ENCODE measurements around the gene EPHB1.

EPHB1 gene

DNA sequence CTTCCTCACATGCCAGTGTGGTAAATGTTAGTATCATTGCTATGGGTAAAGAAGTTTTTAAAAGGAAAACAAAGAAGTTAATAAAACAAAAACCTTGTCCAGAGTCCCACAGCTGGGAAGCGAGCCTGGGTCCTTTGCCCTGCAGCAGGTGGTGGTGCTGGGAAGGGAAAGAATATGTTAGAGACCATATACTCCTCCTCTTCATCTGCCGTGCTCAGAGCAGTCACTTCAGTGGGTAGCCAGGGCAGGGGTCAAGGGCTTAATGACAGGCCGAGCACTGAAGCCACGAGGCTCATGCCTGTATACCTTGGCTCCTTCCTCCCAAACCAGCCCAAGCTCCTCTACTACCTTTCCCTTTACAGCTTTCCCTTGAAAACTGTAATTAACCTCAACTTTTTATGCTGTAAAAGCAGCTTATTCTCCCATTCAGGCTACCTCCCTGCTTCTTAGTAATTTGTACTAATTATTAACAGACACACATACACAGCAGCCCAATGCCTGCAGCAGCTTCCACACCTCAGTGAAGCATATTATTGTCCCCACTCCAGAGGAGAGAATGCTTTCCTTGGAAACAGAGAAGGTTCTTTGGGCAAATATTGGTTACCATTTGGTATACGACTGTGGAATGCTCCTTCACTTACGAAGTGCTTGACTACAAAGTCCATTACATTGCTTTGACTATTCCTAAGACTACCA lies 362.1 kb downstream of the EPHB1 start:
- Histone ChIP-seq H3K14ac (ENCODE audit: low read length) (no peak overlapping the region), H3K4me3 (ENCODE audit: low read length in 2 of 2) (no peak overlapping the region), H3K4me2 (ENCODE audit: insufficient read depth, low read length, poor library complexity, severe bottlenecking) (no peak overlapping the region), H3K4me1 (ENCODE audit: control insufficient read depth in 2 of 2, insufficient read depth in 1 of 2, low read depth in 1 of 2, low read length in 2 of 2) (peaks cover 6 to 18% of the 10 kb centered on the region in 2 donors), H3K9me3 (replicated peaks in 1 of 2; ENCODE audit: control insufficient read depth in 2 of 2, insufficient read depth in 1 of 2, low read depth in 1 of 2, low read length in 2 of 2) (no peaks in the 10 kb centered on the region), H3K23ac (ENCODE audit: low read depth, low read length, poor library complexity) (no peak overlapping the region), H3K27me3 (ENCODE audit: control insufficient read depth in 3 of 3, insufficient read depth in 3 of 3, low read depth in 1 of 3, low read length in 3 of 3) (no peaks in the 10 kb centered on the region), H2BK12ac (ENCODE audit: low read length) (no peak overlapping the region), H4K91ac (ENCODE audit: low read depth, low read length, poor library complexity) (no peak overlapping the region), H3K9ac (ENCODE audit: low read depth, low read length, poor library complexity) (no peak overlapping the region), H3K36me3 (replicated peaks in 1 of 2; ENCODE audit: control insufficient read depth in 2 of 2, insufficient read depth in 2 of 2, low read length in 2 of 2) (no peaks in the 10 kb centered on the region), H2BK5ac (ENCODE audit: low read length) (no peak overlapping the region), H2AFZ (ENCODE audit: low read length) (no peak overlapping the region), H4K8ac (ENCODE audit: low read depth, low read length) (no peak overlapping the region), H2AK5ac (ENCODE audit: low read depth, low read length) (no peak overlapping the region), H2BK120ac (ENCODE audit: low read depth, low read length) (no peak overlapping the region), H3K79me1 (ENCODE audit: low read depth, low read length) (no peaks in the 10 kb centered on the region), H2BK15ac (ENCODE audit: low read length) (no peak overlapping the region), H3K4ac (ENCODE audit: low read length) (no peak overlapping the region), H3K18ac (ENCODE audit: low read length) (no peak overlapping the region), H3K27ac (replicated peaks; ENCODE audit: low read length) (no peak overlapping the region)
- no CpG with 5 or more reads among the region's 6 CpGs for WGBS, 2 donors (ENCODE audit: extremely low coverage in 2 of 2, insufficient read length in 2 of 2, insufficient replicate concordance in 1 of 2)
- DNase-seq (ENCODE audit: low spot score): no peak

DNA sequence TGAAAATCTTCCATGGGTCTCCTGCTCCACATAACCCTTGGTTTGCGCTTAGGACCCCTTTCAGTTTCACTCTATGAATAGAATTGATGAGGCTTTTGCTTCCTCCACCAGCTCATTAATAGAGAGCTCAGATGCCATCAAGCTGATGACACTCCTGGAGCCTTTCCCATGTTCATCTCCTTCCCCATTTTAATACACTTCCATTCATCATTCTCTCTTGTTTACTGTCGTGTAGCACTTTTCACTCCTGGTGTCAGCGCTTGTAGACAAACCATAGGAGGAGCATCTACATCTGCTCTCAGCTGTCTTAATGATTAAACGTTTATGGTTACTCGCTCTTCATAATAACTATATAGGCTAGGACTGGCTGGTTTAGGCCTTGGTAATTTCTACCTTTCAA lies 363.5 kb downstream of the EPHB1 start:
- H3K18ac ChIP-seq (ENCODE audit: low read length): no peak overlapping the region
- no peak overlapping the region for H2BK5ac ChIP-seq (ENCODE audit: low read length)
- H3K9ac ChIP-seq (ENCODE audit: low read depth, low read length, poor library complexity): no peak overlapping the region
- no CpG with 5 or more reads among the region's 5 CpGs for WGBS, 2 donors (ENCODE audit: extremely low coverage in 2 of 2, insufficient read length in 2 of 2, insufficient replicate concordance in 1 of 2)
- H3K79me1 ChIP-seq (ENCODE audit: low read depth, low read length): no peaks in the 10 kb centered on the region
- H2BK12ac ChIP-seq (ENCODE audit: low read length): no peak overlapping the region
- H3K27ac ChIP-seq (replicated peaks; ENCODE audit: low read length): no peak overlapping the region
- no peak overlapping the region for H3K4me2 ChIP-seq (ENCODE audit: insufficient read depth, low read length, poor library complexity, severe bottlenecking)
- no peak overlapping the region for H2BK15ac ChIP-seq (ENCODE audit: low read length)
- no peak overlapping the region for H3K14ac ChIP-seq (ENCODE audit: low read length)
- no peak overlapping the region for H4K8ac ChIP-seq (ENCODE audit: low read depth, low read length)
- H3K4ac ChIP-seq (ENCODE audit: low read length): no peak overlapping the region
- no peak for DNase-seq (ENCODE audit: low spot score)
- H2AK5ac ChIP-seq (ENCODE audit: low read depth, low read length): no peak overlapping the region
- H3K27me3 ChIP-seq (ENCODE audit: control insufficient read depth in 3 of 3, insufficient read depth in 3 of 3, low read depth in 1 of 3, low read length in 3 of 3): no peaks in the 10 kb centered on the region
- H2BK120ac ChIP-seq (ENCODE audit: low read depth, low read length): no peak overlapping the region
- H3K4me3 ChIP-seq (ENCODE audit: low read length in 2 of 2): no peak overlapping the region
- H3K36me3 ChIP-seq (replicated peaks in 1 of 2; ENCODE audit: control insufficient read depth in 2 of 2, insufficient read depth in 2 of 2, low read length in 2 of 2): no peaks in the 10 kb centered on the region
- no peak overlapping the region for H3K23ac ChIP-seq (ENCODE audit: low read depth, low read length, poor library complexity)
- H4K91ac ChIP-seq (ENCODE audit: low read depth, low read length, poor library complexity): no peak overlapping the region
- H2AFZ ChIP-seq (ENCODE audit: low read length): no peak overlapping the region
- H3K9me3 ChIP-seq (replicated peaks in 1 of 2; ENCODE audit: control insufficient read depth in 2 of 2, insufficient read depth in 1 of 2, low read depth in 1 of 2, low read length in 2 of 2): no peaks in the 10 kb centered on the region
- peaks cover 6 to 18% of the 10 kb centered on the region in 2 donors for H3K4me1 ChIP-seq (ENCODE audit: control insufficient read depth in 2 of 2, insufficient read depth in 1 of 2, low read depth in 1 of 2, low read length in 2 of 2)

DNA sequence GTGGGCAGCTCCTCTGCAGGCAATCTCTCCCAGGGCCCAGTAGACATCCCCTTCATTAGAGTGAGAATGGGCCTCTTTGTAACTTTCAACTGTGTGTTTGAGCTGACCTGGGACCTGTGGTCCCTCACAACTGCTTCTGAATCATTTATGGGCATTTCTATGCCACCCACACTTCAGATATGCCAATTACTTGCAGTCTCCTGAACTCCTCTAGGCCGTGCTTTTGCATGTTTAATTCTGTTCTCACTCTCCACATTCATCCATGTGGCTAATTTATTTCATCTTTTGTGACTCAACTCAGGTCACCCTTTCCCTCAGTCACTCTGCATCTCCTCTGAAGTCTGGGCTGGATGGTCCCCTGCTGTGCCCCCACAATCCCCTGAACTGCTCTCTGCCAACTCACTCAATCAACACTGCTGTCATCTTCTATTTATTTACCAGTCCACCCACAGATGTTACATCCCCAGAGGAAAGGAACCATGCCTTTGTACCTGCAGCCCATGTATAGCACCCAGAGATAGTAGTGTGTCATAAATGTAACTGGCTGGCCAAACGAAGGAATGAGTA lies 364.7 kb downstream of the EPHB1 start:
- H3K18ac ChIP-seq (ENCODE audit: low read length): no peak overlapping the region
- DNase-seq (ENCODE audit: low spot score): no peak
- no peak overlapping the region for H2AK5ac ChIP-seq (ENCODE audit: low read depth, low read length)
- H2BK120ac ChIP-seq (ENCODE audit: low read depth, low read length): no peak overlapping the region
- no peak overlapping the region for H3K23ac ChIP-seq (ENCODE audit: low read depth, low read length, poor library complexity)
- no peaks in the 10 kb centered on the region for H3K27me3 ChIP-seq (ENCODE audit: control insufficient read depth in 3 of 3, insufficient read depth in 3 of 3, low read depth in 1 of 3, low read length in 3 of 3)
- H3K36me3 ChIP-seq (replicated peaks in 1 of 2; ENCODE audit: control insufficient read depth in 2 of 2, insufficient read depth in 2 of 2, low read length in 2 of 2): no peaks in the 10 kb centered on the region
- no peaks in the 10 kb centered on the region for H3K9me3 ChIP-seq (replicated peaks in 1 of 2; ENCODE audit: control insufficient read depth in 2 of 2, insufficient read depth in 1 of 2, low read depth in 1 of 2, low read length in 2 of 2)
- H3K9ac ChIP-seq (ENCODE audit: low read depth, low read length, poor library complexity): no peak overlapping the region
- H3K4me1 ChIP-seq (ENCODE audit: control insufficient read depth in 2 of 2, insufficient read depth in 1 of 2, low read depth in 1 of 2, low read length in 2 of 2): peaks cover 6 to 18% of the 10 kb centered on the region in 2 donors
- no peak overlapping the region for H4K8ac ChIP-seq (ENCODE audit: low read depth, low read length)
- H3K14ac ChIP-seq (ENCODE audit: low read length): no peak overlapping the region
- no peak overlapping the region for H4K91ac ChIP-seq (ENCODE audit: low read depth, low read length, poor library complexity)
- H3K27ac ChIP-seq (replicated peaks; ENCODE audit: low read length): no peak overlapping the region
- no peak overlapping the region for H2BK5ac ChIP-seq (ENCODE audit: low read length)
- no peak overlapping the region for H3K4me3 ChIP-seq (ENCODE audit: low read length in 2 of 2)
- H3K4me2 ChIP-seq (ENCODE audit: insufficient read depth, low read length, poor library complexity, severe bottlenecking): no peak overlapping the region
- H2BK12ac ChIP-seq (ENCODE audit: low read length): no peak overlapping the region
- no peak overlapping the region for H2AFZ ChIP-seq (ENCODE audit: low read length)
- H3K79me1 ChIP-seq (ENCODE audit: low read depth, low read length): no peaks in the 10 kb centered on the region
- no CpG with 5 or more reads among the region's 2 CpGs for WGBS, 2 donors (ENCODE audit: extremely low coverage in 2 of 2, insufficient read length in 2 of 2, insufficient replicate concordance in 1 of 2)
- H2BK15ac ChIP-seq (ENCODE audit: low read length): no peak overlapping the region
- no peak overlapping the region for H3K4ac ChIP-seq (ENCODE audit: low read length)

DNA sequence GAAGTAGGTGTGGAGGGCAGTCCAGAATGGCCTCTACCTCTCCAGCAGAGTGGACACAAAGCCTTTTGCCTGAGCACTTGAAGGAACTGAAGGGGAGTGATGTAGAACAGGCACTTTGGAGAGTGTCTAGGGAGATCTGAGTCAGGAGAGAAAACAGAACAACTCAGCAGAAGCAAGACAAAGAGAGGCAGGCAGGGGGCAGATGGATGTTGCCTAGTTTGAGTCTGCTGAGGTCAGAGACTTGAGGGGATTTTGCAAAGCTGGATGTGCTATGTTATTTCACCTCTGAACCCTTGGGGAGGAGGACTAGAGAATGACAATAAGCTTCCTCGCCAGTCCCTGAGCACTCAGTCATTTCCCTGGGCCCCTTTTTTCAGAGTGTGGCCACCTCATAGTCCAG lies 366.4 kb downstream of the EPHB1 start:
- Histone ChIP-seq H3K36me3 (replicated peaks in 1 of 2; ENCODE audit: control insufficient read depth in 2 of 2, insufficient read depth in 2 of 2, low read length in 2 of 2) (no peaks in the 10 kb centered on the region), H3K27ac (replicated peaks; ENCODE audit: low read length) (no peak overlapping the region), H2AFZ (ENCODE audit: low read length) (no peak overlapping the region), H2BK120ac (ENCODE audit: low read depth, low read length) (no peak overlapping the region), H4K91ac (ENCODE audit: low read depth, low read length, poor library complexity) (no peak overlapping the region), H4K8ac (ENCODE audit: low read depth, low read length) (no peak overlapping the region), H2BK5ac (ENCODE audit: low read length) (no peak overlapping the region), H3K9me3 (replicated peaks in 1 of 2; ENCODE audit: control insufficient read depth in 2 of 2, insufficient read depth in 1 of 2, low read depth in 1 of 2, low read length in 2 of 2) (no peaks in the 10 kb centered on the region), H2BK12ac (ENCODE audit: low read length) (no peak overlapping the region), H2AK5ac (ENCODE audit: low read depth, low read length) (no peak overlapping the region), H3K4me1 (ENCODE audit: control insufficient read depth in 2 of 2, insufficient read depth in 1 of 2, low read depth in 1 of 2, low read length in 2 of 2) (peaks cover 6 to 18% of the 10 kb centered on the region in 2 donors), H3K4me2 (ENCODE audit: insufficient read depth, low read length, poor library complexity, severe bottlenecking) (no peak overlapping the region), H3K18ac (ENCODE audit: low read length) (no peak overlapping the region), H3K23ac (ENCODE audit: low read depth, low read length, poor library complexity) (no peak overlapping the region), H3K9ac (ENCODE audit: low read depth, low read length, poor library complexity) (no peak overlapping the region), H3K27me3 (ENCODE audit: control insufficient read depth in 3 of 3, insufficient read depth in 3 of 3, low read depth in 1 of 3, low read length in 3 of 3) (no peaks in the 10 kb centered on the region), H3K14ac (ENCODE audit: low read length) (no peak overlapping the region), H3K79me1 (ENCODE audit: low read depth, low read length) (no peaks in the 10 kb centered on the region), H3K4ac (ENCODE audit: low read length) (no peak overlapping the region), H3K4me3 (ENCODE audit: low read length in 2 of 2) (no peak overlapping the region), H2BK15ac (ENCODE audit: low read length) (no peak overlapping the region)
- no CpG with 5 or more reads among the region's 1 CpG for WGBS, 2 donors (ENCODE audit: extremely low coverage in 2 of 2, insufficient read length in 2 of 2, insufficient replicate concordance in 1 of 2)
- DNase-seq (ENCODE audit: low spot score): peak; percentile 11
